Upper lobe of left lung (tissue), 6 donors: Measurements from ENCODE around the gene HCLS1. TPM values are rescaled to one million over a fixed set of nuclear protein-coding genes. Genes with fewer than 3 reads are reported as not detected.

Source experiments
- ATAC-seq, 2 donors: fragments of 200-7000 bp; cut with Tn5 transposase; one replicate each; pipeline ENCODE4 v1.9.1; 2022; ENCODE audit warnings: mild to moderate bottlenecking in 2 of 2, moderate library complexity in 2 of 2; ENCODE audit not compliant: low FRiP score in 2 of 2
- DNase-seq, 2 donors: peaks; one replicate each; pipeline ENCODE4 v3.0.0-alpha.2; 2019 to 2020
- H3K27ac ChIP-seq, 4 donors: fragments of 200-600 bp; sonication (generic); one replicate each; pipeline ENCODE4 v1.5.1; 2016 to 2019
- H3K27me3 ChIP-seq, 4 donors: fragments of 200-600 bp; sonication (generic); one replicate each; pipeline ENCODE4 v1.5.1; 2017 to 2019
- H3K36me3 ChIP-seq, 4 donors: fragments of 200-600 bp; sonication (generic); one replicate each; pipeline ENCODE4 v1.5.1; 2016 to 2019
- H3K4me1 ChIP-seq, 4 donors: fragments of 200-600 bp; sonication (generic); one replicate each; pipeline ENCODE4 v1.5.1; 2018 to 2019
- H3K4me3 ChIP-seq, 4 donors: fragments of 200-600 bp; sonication (generic); one replicate each; pipeline ENCODE4 v1.5.1; 2017 to 2019; ENCODE audit warnings: mild to moderate bottlenecking in 2 of 4, moderate library complexity in 1 of 4
- H3K9me3 ChIP-seq, 4 donors: fragments of 200-600 bp; sonication (generic); one replicate each; pipeline ENCODE4 v1.5.1; 2018 to 2019
- EP300 ChIP-seq, 4 donors: sonication (generic); formaldehyde crosslinking; IDR thresholded peaks; one replicate each; pipeline ENCODE4 v1.5.1; 2017; ENCODE audit warnings: antibody characterized with exemption in 4 of 4, control low read depth in 2 of 4
- POLR2A ChIP-seq, 4 donors: fragments of 450-650 bp; IDR thresholded peaks; one replicate each; pipeline ENCODE4 v1.5.1; 2016 to 2017; ENCODE audit warnings: antibody characterized with exemption in 4 of 4, mild to moderate bottlenecking in 2 of 4
- POLR2AphosphoS5 ChIP-seq, 2 donors: sonication (generic); formaldehyde crosslinking; IDR thresholded peaks; one replicate each; pipeline ENCODE4 v1.5.1; 2017; ENCODE audit warnings: antibody characterized with exemption in 2 of 2
- WGBS, 2 donors: methylation state at CpG; one replicate each; pipeline ENCODE4 v1.1.5; 2017 to 2018; 5-methylcytosine and 5-hydroxymethylcytosine counted together
- total RNA-seq, 6 donors: library from RNA; depleted of rRNA in 4 of 6; stranded (reverse); fragments of >200 nt in 4 of 6; gene quantifications; one replicate each; pipeline versions ENCODE4 v1.1.0 to v1.2.1, GENCODE V29; 2016 to 2021
- TF ChIP-seq, protein P1 (sequence below), 6 experiments: fragments of 450-650 bp in 4 of 6; fragments of 200-600 bp in 2 of 6; sonication (generic) in 2 of 6; IDR thresholded peaks; one replicate each; pipeline ENCODE4 v1.5.1; 2016 to 2019; ENCODE audit warnings: antibody characterized with exemption in 6 of 6
- donor health status: DM: no; HTN: no; CAD: no; lungs with moderate emphysema.
- donor health status: DM: no; HTN: yes; CAD: no; lungs with severe emphysema.

Gene HCLS1
- total RNA-seq, 6 donors from 2014 or later = 71.7 to 234 (median 110) TPM

DNA sequence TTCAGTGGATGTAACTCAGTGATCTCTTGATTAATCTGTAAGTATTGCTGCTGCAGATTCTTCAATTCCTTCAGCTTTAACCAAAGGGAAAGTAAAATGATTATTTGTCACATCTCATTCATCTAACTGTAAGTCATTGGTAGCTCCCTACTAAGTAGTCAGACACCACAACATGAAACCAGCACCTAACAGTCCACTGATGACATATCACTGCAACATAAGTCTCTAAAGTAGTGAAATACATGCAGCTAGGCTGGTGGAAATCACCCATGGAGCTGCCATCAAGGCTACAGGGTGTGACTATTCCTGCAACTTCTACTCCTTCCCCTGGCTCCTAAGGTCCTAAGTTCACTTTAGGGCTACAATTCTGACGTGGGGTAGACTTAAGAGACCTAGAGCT, 21.1 kb upstream of the HCLS1 start:
- ATAC-seq = no peak

GRCh38 chr3:121677141-121677540, 16.4 kb upstream of the HCLS1 start:
- no peaks in the 10 kb centered on the region for H3K27me3 ChIP-seq
- H3K9me3 ChIP-seq = no peaks in the 10 kb centered on the region
- DNase-seq = no peak
- H3K27ac ChIP-seq = no peak overlapping the region
- no peak for TF ChIP-seq POLR2AphosphoS5 (IDR thresholded peaks at IDR 0.05)
- H3K4me1 ChIP-seq = no peaks in the 10 kb centered on the region
- ATAC-seq = no peak
- no peak overlapping the region for H3K4me3 ChIP-seq
- H3K36me3 ChIP-seq = peaks cover 22 to 98% (median 49%) of the 10 kb centered on the region in 4 donors
- 95 to 100% methylated on average over 2 of the region's 2 CpGs for WGBS, 2 donors

More for the DNA sequence above, 21.1 kb upstream of the HCLS1 start:
- DNase-seq = no peak
- peaks cover 0 to 6% (median 0%) of the 10 kb centered on the region in 4 donors for H3K9me3 ChIP-seq
- H3K4me1 ChIP-seq = no peaks in the 10 kb centered on the region
- no peaks in the 10 kb centered on the region for H3K27me3 ChIP-seq
- no peak overlapping the region for H3K27ac ChIP-seq
- TF ChIP-seq, protein P1, sequence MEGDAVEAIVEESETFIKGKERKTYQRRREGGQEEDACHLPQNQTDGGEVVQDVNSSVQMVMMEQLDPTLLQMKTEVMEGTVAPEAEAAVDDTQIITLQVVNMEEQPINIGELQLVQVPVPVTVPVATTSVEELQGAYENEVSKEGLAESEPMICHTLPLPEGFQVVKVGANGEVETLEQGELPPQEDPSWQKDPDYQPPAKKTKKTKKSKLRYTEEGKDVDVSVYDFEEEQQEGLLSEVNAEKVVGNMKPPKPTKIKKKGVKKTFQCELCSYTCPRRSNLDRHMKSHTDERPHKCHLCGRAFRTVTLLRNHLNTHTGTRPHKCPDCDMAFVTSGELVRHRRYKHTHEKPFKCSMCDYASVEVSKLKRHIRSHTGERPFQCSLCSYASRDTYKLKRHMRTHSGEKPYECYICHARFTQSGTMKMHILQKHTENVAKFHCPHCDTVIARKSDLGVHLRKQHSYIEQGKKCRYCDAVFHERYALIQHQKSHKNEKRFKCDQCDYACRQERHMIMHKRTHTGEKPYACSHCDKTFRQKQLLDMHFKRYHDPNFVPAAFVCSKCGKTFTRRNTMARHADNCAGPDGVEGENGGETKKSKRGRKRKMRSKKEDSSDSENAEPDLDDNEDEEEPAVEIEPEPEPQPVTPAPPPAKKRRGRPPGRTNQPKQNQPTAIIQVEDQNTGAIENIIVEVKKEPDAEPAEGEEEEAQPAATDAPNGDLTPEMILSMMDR (IDR thresholded peaks at IDR 0.05) = no peak
- TF ChIP-seq EP300 (IDR thresholded peaks at IDR 0.05) = no peak
- no peak for TF ChIP-seq POLR2AphosphoS5 (IDR thresholded peaks at IDR 0.05)
- no peak for TF ChIP-seq POLR2A (IDR thresholded peaks at IDR 0.05)
- no peak overlapping the region for H3K4me3 ChIP-seq
- H3K36me3 ChIP-seq = peaks cover 15 to 80% (median 30%) of the 10 kb centered on the region in 4 donors
- WGBS, 2 donors = 95 to 100% methylated on average over 1 of the region's 1 CpG

DNA sequence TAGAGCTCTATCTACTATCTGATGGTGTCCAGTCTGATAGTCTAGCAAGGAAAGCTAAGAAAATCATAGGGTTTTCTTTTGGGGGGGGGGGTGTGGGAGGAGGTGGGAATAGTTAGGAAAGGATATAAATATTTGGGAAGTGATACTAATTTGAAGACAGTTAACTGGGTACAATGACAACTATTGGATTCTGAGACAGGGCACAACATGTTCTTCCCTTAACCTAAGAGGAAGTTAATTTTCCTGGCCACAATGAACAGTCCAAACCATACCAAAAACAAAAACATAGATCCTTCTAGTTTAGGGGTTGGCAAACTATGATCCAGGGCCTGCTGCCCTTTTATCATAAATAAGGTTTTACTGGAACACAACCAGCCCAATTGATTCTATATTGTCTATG, 10.0 kb upstream of the HCLS1 start:
- TF ChIP-seq POLR2AphosphoS5 (IDR thresholded peaks at IDR 0.05) = no peak
- H3K4me1 ChIP-seq = peaks cover 0 to 4% (median 0%) of the 10 kb centered on the region in 4 donors
- ATAC-seq (peak in 1 of 2 donors; percentile 68), DNase-seq (no peak)
- no peaks in the 10 kb centered on the region for H3K9me3 ChIP-seq
- no peak overlapping the region for H3K4me3 ChIP-seq
- peaks cover 18 to 98% (median 45%) of the 10 kb centered on the region in 4 donors for H3K36me3 ChIP-seq
- no peaks in the 10 kb centered on the region for H3K27me3 ChIP-seq
- H3K27ac ChIP-seq = peak overlapping the region in 3 of 4 donors; percentile 33 to 53 (median 40)

- Histone ChIP-seq H3K9me3 (no peaks in the 10 kb centered on the region), H3K27ac (peak overlapping the region; percentile 28 to 75 (median 63)), H3K36me3 (peaks cover 26 to 98% (median 57%) of the 10 kb centered on the region in 4 donors), H3K4me1 (peaks cover 0 to 4% (median 0%) of the 10 kb centered on the region in 4 donors), H3K27me3 (no peaks in the 10 kb centered on the region), H3K4me3 (no peak overlapping the region)
- 65 to 83% methylated on average over 4 of the region's 4 CpGs for WGBS, 2 donors
- ATAC-seq (peak in 1 of 2 donors; percentile 65), DNase-seq (no peak)
- TF ChIP-seq EP300 (IDR thresholded peaks at IDR 0.05) (no peak), POLR2AphosphoS5 (IDR thresholded peaks at IDR 0.05) (no peak), POLR2A (IDR thresholded peaks at IDR 0.05) (no peak)
- TF ChIP-seq, protein P1 (IDR thresholded peaks at IDR 0.05) = no peak
These were observed 6.6 kb upstream of the HCLS1 start for GRCh38 chr3:121667333-121667732.

GRCh38 chr3:121665488-121665887, 4.8 kb upstream of the HCLS1 start:
- DNase-seq (no peak), ATAC-seq (no peak)
- no peaks in the 10 kb centered on the region for H3K27me3 ChIP-seq
- no peak overlapping the region for H3K4me3 ChIP-seq
- WGBS, 2 donors = 79 to 85% methylated on average over 2 of the region's 2 CpGs
- H3K27ac ChIP-seq = no peak overlapping the region
- peaks cover 0 to 4% (median 0%) of the 10 kb centered on the region in 4 donors for H3K4me1 ChIP-seq
- TF ChIP-seq POLR2AphosphoS5 (IDR thresholded peaks at IDR 0.05) (no peak), EP300 (IDR thresholded peaks at IDR 0.05) (no peak), POLR2A (IDR thresholded peaks at IDR 0.05) (no peak)
- TF ChIP-seq, protein P1 (IDR thresholded peaks at IDR 0.05) = no peak
- H3K9me3 ChIP-seq = no peaks in the 10 kb centered on the region
- peaks cover 26 to 79% (median 53%) of the 10 kb centered on the region in 4 donors for H3K36me3 ChIP-seq

DNA sequence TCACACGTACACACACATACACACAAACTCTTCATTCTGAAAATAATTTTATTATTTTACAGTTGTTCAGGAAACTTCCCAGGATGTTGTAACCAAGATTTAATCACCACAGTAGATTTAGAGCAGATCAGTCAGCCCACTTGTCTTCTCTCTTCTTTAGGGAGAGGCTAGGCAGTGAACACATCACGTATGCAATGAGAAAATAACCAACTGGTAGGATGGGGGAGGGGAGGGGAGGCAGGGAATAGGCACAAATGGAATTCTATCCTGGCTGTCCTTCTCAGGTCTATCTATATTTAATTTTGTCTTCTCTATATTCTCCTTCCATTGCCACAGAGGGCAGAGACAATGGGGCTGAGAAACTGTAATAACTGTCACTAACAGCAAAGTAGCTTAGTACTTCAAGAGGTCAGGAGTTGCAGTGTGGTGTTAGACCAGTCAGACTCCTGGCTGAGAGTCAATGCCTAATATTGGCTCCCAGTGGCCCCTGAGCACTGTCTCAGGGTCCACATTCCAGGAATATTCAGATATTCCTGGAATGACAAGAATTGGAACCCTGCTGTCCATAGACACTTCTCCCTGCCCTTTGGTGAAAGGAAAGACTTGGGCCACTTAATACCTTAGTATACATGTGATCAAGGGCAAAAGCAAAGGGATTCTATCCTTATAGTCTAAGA, 2.6 kb upstream of the HCLS1 start:
- H3K36me3 ChIP-seq = peaks cover 21 to 58% (median 45%) of the 10 kb centered on the region in 4 donors
- peaks cover 2 to 13% (median 8%) of the 10 kb centered on the region in 4 donors for H3K4me1 ChIP-seq
- no peaks in the 10 kb centered on the region for H3K27me3 ChIP-seq
- 56 to 83% methylated on average over 2 of the region's 2 CpGs for WGBS, 2 donors
- TF ChIP-seq, protein P1 (IDR thresholded peaks at IDR 0.05) = no peak
- TF ChIP-seq POLR2AphosphoS5 (IDR thresholded peaks at IDR 0.05) (no peak), POLR2A (IDR thresholded peaks at IDR 0.05) (no peak), EP300 (IDR thresholded peaks at IDR 0.05) (no peak)
- DNase-seq (no peak), ATAC-seq (no peak)
- no peaks in the 10 kb centered on the region for H3K9me3 ChIP-seq
- no peak overlapping the region for H3K27ac ChIP-seq
- no peak overlapping the region for H3K4me3 ChIP-seq
